Stimulated activated CD8-positive, alpha-beta memory T cell treated with anti-CD3 and anti-CD28 coated beads, Interleukin-15, amount 100 ng/mL, for 48 hours (primary cell): ENCODE results near the gene ERGIC1.

Experiments used
- DNase-seq, 2 donors: peaks; one replicate each; pipeline ENCODE4 v3.0.0-alpha.2; 2020; ENCODE audit warnings: low read depth in 2 of 2

ERGIC1 gene

GRCh38 chr5:172828911-172829431, 5.1 kb upstream of the ERGIC1 start:
- no peak for DNase-seq

GRCh38 chr5:172830275-172830799, 3.7 kb upstream of the ERGIC1 start:
- DNase-seq: no peak

GRCh38 chr5:172830876-172831662, 3.0 kb upstream of the ERGIC1 start:
- DNase-seq: no peak

- no peak for DNase-seq
Observed at GRCh38 chr5:172832383-172833315, 1.4 kb upstream of the ERGIC1 start.

GRCh38 chr5:172833372-172833685, 722 bp upstream of the ERGIC1 start:
- DNase-seq: no peak

- DNase-seq: no peak
Observed at GRCh38 chr5:172834415-172835289, 601 bp downstream of the ERGIC1 start.

- DNase-seq: no peak
Observed at GRCh38 chr5:172835290-172835993, 1.4 kb downstream of the ERGIC1 start.

GRCh38 chr5:172835994-172836356, 1.9 kb downstream of the ERGIC1 start:
- no peak for DNase-seq

- DNase-seq: no peak
Observed at GRCh38 chr5:172837640-172838039, 3.6 kb downstream of the ERGIC1 start.

- DNase-seq: no peak
Observed at GRCh38 chr5:172838151-172838875, 4.3 kb downstream of the ERGIC1 start.

GRCh38 chr5:172839669-172840431, 5.8 kb downstream of the ERGIC1 start:
- DNase-seq: no peak

GRCh38 chr5:172840432-172841154, 6.5 kb downstream of the ERGIC1 start:
- no peak for DNase-seq

- DNase-seq: no peak
Observed at GRCh38 chr5:172841256-172841655, 7.2 kb downstream of the ERGIC1 start.

- DNase-seq: no peak
Observed at GRCh38 chr5:172843825-172844576, 9.9 kb downstream of the ERGIC1 start.

GRCh38 chr5:172844577-172844838, 10.5 kb downstream of the ERGIC1 start:
- DNase-seq: no peak

GRCh38 chr5:172845154-172845553, 11.1 kb downstream of the ERGIC1 start:
- DNase-seq: no peak

- no peak for DNase-seq
Observed at GRCh38 chr5:172845576-172845975, 11.5 kb downstream of the ERGIC1 start.

- DNase-seq: no peak
Observed at GRCh38 chr5:172846249-172846648, 12.2 kb downstream of the ERGIC1 start.
